HPDE6-E6E7 (cell line): Measurements from ENCODE around the gene CSDE1.
A peak's percentile ranks its signal among the peaks of the same experiment; 100 is the strongest.

Experiments used
- DNase-seq: peaks from one replicate; pipeline ENCODE4 v3.0.0; 2011; ENCODE audit warnings: missing footprints; ENCODE audit errors: extremely low spot score

CSDE1 gene

DNA sequence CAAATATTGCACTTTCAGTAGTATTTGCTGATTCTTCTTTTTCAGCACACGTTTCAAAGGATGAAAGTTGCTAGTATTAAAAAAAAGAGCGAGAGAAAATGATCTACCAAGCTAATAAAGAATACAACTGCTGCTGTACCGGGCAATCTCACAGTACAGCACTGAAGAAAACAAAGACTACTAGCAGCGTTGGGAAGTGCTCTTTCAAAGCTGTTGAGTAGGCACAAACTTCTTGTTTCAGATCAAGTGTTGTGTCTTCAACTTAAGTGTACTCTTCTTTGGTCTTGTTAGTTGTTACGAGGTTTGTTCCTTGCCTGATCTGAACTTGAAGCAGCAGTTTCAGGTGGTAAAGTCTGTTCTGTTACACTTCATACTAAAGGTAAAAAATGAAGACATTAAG is 7.9 kb downstream of the CSDE1 start:
- DNase-seq: no peak

DNA sequence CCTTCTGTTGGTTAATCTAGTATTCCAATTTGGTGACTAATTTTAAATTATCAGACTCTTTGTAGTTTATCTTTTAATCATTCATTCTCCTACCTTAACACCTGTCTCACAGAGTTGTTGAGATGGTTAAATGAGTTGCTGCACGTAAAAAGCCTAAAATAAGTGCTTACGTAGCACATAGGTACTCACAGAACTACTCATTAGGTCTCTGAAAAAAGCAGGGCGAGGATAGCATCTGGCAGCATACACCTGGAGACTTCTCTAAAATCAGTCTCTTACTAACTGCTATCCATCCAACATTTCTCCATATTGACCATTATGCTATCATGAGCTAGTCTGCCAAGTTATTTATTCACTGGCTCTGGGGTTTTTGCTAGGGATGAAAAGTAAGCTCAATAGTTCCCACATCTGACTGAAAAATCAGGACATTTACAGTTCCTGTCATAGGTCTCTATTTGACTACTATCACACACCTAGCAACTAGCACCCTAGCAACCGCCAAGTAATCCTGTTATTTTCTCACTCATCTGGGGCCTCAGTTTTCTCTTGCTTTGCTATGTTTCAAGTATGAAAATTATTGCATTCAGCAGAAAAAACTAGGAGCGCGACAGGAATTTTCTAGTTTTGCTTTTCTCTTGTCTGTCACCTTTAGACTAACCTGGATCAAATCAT is 11.2 kb downstream of the CSDE1 start:
- DNase-seq: no peak

DNA sequence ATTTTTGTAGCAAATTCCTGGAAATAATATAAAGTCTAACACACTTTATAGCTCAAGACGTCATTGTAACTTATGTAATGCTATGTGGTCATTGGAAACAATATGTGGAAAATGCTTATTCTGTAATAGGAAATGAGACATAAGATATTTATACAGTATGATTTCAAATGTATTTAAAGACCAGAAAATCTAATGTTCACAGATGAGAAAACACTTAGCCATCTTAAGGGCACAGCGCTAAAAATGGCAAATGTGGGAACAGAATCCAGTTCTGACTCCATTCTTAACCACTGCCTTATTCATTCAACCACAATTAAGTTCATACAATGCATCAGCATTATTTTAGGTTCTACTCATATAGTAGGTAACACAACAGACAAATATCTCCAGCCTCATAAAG is 12.5 kb downstream of the CSDE1 start:
- no peak for DNase-seq

DNA sequence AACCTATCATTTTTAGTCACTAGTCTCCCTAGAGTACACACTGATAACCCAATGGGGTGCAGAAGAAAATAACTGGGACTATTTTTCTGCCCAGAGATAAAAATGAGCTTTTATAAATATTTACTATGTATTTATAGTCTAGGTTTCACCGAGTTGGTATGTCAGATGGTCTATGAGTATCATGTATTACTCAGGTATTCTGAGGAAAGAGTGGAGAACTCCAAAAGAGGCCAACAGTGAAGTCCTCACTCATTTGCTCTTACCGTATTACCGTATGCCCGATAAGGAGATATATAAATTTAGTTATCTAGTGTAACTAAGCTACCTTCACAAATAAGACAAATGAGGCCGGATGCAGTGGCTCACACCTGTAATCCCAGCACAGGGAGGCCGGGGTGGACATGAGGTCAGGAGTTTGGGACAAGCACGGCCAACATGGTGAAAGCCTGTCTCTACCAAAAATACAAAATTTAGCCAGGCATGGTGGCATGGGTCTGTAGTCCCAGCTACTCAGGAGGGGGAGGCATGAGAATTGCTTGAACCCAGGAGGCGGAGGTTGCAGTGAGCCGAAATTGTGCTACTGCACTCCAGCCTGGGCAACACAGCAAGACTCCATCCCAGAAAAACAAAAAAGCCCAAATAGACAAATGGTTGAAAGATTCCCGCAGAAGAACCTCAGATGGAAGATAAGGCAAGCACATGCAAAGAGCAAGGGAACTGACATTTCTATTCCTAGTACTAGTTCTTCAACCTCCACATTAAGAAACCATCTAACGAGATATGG is 15.6 kb downstream of the CSDE1 start:
- no peak for DNase-seq

DNA sequence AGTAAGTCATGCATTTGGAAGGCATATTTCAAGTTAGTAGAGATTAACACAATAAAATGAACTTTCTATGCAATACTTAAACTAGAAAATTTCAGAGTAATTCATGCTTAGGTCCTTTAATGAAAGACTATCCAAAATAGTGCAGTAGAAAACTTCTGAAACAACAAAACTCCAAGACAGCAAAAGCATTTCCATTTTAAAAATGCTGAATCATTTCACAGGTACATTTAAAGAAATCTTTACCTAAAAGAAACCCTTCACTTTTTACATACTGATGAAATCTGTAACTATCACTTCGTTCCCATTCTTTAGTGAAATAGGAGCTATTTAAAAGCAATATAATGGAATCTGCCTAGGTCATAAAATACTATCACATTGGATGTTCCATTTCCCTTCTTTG is 17.5 kb downstream of the CSDE1 start:
- no peak for DNase-seq

DNA sequence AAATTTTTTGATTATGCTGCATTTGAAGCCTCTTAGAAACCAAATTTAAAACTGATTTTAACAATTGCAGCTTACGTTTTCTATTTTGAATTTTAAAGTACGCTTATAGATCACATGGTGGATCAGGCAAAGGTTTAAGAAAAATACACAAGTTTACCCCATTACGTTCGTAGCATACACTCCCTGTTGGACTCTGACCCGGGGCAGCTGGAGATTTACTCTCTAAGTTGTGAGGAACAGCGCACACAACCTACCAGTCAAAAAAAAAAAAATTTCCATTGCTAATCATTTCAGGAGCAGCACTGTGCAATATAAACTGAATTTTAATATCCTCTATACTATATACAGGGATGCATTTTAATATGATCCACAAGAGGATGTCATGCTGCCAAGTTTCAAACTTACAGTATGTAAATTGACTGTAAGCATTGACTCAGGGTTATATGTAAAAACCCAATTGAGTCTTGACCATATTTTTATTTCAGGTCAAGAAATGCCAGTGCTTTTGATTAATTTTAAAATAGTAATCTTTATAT is 20.4 kb downstream of the CSDE1 start:
- DNase-seq: no peak

DNA sequence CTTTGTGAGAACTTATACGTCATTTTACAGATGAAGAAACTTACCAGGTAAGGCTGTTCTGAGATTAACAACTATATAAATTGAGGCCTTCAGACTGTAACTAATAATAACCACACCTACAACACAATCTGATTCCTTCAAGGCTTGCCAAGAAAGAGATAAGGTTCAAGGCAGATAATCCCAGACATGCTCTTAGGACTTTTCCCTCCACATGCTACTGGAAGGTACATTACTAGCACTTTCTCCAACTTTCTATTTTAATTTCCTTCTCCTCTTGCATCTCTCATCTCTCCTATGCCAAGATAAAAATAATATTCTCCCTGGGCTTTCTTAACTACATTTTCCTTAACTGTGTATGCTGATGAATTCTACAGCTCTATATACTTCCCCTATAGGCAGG is 22.3 kb downstream of the CSDE1 start:
- DNase-seq: no peak

DNA sequence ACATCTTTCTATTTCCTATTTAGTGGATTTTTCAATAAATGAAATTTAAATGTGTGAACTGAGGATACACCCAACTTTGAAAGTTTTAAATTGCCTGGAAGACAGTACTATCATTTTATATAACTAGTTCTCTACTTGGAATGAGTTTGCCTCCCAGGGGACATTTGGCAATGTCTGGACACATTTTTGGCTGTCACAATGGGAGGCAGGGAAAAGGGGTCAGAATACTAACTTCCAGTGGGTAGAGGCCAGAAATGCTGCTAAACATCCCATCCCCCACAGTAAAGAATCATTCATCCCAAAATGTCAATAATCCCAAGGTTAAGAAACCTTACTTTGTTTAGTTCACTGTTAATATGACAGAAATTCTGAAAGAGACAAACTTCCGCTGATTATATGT is 28.0 kb downstream of the CSDE1 start:
- no peak for DNase-seq

DNA sequence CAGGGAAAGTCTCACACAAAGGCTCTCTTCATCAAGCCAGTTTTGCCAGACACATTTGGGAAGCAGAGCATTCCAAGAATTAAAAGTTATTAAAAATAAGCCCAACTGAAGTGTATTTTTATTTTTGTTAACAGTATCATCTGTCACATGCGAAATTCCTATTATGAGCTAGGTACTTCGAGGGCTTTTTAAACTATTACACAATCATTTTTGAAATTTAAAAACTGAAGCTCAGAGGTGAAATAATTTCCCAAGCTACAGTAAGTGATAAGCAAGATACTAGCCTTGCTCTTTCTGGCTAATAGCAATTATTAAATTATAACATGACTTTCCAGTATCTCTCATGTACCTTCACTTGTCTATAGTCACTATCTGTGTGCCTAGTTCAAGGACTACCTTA is 29.2 kb downstream of the CSDE1 start:
- DNase-seq: no peak

DNA sequence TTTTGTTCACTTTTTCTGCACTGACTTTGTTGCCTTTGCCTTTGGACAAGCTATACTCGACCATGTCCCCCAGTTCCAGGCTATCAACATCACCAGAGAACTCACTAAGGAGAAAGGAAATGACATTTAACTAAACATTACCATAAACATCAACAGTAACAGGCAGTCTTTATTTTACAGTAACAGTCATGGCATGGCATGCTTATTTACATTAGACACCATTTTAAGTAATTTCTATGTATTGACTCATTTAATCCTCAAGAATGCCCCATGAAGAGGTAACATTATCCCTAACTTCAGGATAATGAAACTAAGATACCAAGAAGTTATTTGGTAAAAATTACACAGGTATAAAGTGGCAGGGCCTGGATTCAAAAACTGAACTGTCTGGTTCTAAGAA is 32.6 kb downstream of the CSDE1 start:
- DNase-seq: no peak

DNA sequence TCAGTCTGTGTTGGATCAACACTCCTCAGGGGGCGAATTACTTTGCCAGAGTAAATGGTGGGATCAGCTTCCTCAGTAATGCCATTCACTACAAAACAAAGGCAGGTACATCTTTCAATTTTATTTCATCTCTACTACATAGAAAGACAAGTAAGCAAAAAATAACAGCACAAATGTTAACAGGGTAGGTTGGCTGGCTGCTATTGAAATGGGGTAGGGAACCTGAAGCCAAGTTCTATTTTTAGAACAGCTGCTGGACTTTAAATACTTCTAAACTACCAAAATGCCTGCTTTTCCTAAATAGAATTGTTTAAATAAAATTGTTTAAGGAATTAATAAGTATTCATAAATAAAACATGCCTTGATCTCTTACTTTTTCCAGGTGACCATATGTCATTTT is 33.9 kb downstream of the CSDE1 start:
- DNase-seq: no peak

DNA sequence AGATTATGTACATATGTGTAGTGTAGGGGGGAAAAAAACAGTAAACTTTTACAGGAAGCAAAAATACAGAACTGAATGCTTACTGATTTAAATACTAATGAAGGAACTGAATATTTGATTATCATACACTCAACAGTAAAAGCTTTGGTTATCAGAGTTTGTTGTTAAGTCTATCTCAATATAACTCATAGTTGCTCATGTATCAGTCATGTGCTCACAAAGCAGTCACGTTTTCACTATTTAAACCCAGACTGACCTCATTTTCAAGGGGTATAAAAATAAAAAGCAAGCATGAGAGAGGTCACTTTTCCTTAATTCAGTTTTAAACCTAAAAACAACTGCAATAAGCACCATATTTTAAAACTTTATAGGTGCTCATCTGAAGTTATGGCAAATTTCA is 34.3 kb downstream of the CSDE1 start:
- DNase-seq: no peak

DNA sequence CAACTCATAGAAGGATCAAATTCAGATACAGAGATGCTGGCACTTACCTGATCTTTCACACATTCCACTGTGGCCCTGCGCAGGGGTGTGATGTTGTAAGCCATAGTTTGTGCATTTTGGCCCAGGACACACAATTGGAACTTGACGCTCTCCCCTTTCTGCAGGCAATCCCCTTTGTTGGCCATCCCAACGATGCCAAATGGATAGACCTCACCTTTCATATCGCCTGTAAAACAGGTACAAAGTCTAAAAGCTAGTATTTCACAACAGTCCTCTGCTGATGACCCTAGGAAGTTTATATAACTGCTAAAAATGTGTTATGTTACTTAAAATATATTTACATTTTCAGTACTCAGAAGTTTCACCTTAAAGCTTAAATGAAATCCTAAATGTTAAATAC is 37.3 kb downstream of the CSDE1 start:
- no peak for DNase-seq

DNA sequence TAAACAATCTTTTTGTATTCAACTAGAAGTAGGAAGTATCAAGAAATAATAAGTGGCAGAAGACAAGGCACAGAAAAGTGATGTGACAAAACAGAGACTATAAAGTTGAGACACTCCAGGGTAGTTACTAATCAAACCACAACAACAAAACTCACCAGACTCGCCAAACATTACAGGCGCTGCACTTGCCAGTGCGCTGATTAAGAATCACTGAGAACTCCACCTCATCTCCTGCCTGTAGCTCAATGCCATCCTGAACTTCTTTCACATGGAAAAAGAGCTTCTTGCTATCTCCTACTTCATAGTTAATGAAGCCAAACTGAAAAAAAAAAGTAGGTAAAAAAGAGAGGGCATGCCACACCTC is 38.4 kb downstream of the CSDE1 start:
- DNase-seq: no peak

DNA sequence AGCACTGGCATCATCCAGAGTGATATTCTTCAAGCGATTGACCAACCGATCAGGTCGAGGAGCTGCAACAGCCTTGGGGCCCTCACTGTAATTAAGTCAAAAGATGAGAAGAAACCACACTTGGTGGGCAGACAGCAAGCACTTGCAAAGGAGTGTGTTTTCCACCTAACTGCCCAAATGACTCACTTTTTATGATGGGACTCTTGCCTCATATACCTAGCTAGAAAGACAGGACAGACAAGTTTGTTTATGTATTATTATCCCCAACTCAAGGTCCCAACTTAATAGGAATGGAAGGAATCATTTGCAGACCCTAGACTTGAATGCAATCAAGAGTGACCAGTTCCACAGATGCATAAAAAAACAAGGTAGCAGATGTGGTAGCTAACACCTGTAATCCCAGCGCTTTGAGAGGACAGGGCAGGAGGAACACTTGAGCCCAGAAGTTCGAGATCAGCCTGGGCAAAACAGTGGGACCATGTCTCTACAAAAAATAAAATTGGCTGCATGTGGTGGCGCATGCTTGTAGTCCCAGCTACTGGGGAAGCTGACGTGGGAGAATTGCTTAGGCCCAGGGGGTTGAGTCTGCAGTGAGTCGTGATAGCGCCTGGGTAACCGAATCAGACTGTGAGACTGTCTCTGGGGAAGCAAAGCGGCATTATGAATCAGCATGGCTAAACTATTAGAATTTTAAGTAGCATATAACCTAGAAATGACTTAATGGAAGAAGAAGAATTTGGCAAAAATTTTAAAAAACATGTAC is 38.9 kb downstream of the CSDE1 start:
- no peak for DNase-seq

DNA sequence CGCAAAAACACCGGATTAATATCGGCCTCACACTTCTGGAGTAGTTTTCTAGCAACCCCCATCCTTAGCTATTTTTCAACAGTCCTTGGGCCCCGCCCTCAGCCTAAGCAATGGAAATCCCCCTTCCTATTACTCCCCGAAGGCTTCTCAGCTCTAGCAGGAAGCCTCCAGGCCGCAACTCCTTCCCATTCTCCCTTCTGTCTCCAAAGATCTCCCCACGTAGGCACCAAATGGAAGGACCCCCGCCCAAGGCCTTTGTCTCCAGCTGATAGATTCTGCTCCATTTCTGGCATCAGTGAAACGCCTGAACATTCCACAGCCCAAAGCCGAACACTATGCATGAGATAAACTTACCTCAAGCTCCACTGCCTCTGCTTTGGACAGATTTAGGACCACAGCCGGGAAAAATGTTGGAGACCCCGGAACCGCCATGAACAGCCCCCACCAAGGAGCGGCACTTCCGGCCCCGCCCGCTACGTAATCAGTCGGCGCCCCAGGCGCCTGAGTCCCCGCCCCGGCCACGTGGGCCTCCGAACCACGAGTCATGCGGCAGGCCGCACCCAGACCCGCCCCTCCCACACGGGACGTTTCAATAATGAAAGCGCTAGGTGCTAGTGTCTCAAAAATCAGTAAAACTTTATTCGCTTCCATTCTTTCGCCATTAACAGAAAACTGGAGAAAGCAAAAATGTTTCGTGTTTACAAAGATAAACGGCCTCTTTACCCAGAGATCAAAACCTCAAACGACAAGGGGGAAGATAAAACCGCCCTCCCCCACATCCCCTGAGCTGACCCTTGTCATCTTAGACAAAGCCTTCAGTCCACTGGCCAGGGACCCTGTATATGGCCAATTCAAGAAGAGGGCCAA is 41.2 kb downstream of the CSDE1 start, which contains the start of gene NRAS:
TSS of gene NRAS (minus strand) at position 468 of the 867 bp plus-strand sequence. CDS start 611 bp downstream, outside the sequence.
- DNase-seq: peak; percentile 81

DNA sequence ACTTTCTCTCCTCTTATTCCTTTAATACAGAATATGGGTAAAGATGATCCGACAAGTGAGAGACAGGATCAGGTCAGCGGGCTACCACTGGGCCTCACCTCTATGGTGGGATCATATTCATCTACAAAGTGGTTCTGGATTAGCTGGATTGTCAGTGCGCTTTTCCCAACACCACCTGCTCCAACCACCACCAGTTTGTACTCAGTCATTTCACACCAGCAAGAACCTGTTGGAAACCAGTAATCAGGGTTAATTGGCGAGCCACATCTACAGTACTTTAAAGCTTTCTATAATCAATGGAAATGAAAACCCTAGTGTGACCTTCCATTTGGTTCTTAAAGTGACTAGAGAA is 41.9 kb downstream of the CSDE1 start:
- no peak for DNase-seq

DNA sequence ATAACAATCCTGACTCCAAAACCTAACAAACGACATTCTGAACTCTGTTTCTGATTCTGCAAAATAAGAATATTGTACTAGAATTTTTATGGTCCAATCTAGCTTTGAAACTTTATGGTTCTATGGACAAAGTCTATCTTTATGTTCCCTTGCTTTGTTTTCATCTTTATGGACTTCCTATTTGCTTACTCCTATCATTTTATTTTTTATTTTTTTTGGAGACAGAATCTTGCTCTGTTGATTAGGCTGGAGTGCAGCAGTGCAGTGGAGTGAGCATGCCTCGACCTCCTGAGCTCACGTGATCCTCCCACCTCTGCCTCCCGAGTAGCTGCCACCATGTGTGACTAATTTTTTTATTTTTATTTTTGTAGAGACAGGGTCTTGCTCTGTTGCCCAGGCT is 44.8 kb downstream of the CSDE1 start:
- no peak for DNase-seq

DNA sequence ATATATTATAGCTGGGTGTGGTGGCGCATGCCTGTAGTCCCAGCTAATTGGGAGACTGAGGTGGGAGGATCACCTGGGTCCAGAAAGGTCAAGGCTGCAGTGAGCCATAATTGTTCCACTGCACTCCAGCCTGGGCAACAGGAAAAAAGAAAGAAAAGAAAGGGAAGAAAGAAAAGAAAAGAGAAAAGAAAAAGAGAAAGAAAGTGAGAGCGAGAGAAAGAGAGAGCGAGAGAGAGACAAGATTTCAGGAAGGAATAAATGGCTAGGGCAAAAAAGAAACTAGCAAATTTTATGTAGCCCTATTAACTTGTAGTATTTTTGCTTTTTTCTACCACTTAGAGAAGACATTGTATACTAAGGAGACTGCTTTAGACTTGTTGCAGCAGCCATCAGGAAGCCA is 47.4 kb downstream of the CSDE1 start:
- DNase-seq: no peak

DNA sequence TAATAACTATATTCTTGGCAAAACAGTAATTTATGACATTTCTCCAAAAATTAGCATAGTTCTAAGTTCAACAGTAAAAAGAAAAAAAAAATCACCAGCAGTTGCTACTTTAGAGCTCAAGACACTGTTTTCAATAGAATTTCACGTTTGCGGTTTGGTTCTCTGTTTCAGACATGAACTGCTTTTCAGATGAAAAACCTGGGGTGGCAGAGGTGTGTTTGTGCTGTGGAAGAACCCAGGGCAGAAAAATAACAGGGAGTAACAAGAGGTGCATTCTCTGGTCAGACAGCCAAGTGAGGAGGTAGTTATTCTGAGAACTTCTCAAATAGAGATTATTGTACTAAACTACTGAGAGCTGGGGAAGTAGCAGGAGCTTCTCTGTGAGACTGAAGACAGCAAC is 50.2 kb downstream of the CSDE1 start:
- DNase-seq: no peak

DNA sequence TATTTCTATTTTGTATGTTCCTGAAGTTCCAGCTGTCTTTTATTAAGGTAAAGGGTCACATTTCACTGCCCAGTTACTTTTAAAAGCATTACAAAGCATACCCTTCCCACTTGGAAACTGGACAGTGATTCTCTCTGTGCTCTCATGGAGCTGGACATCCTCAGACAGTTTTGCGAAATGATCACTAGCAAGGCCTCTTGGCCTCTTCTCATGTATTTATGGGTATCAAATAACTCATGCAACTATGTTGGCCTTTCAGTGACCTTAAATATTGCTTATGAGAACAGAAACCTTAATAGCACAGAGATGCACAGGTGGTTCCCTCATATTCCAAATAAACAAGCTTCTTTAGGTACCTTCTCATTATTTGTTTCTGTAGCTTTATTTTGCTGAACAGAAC is 54.5 kb downstream of the CSDE1 start:
- DNase-seq: no peak

DNA sequence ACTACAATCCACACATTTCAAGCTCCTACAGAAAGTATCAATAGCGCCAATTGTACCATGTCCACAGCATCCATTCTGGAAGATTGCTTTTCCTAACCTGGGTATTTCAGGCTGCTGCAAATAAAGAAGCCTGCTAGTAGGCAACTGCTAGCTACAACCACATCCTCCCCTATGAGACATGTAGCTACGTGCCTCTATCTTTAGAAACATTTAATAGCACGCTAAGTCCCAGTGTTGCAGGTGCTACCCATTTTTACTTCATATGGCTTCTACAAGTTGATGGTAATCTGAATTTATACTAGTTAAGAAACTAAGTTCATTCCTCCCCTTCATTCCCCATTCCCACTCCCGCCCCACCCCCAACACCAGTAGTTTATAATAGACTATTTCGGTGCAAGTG is 55.0 kb downstream of the CSDE1 start:
- no peak for DNase-seq
